Left cardiac atrium (tissue), 4 donors: ENCODE data around the gene MICALL2. TPM values are rescaled to one million over a fixed set of nuclear protein-coding genes. Genes with fewer than 3 reads are reported as not detected.
A peak's percentile ranks its signal among the peaks of the same experiment; 100 is the strongest.

Experiments used
- ATAC-seq, 2 donors: fragments of 200-7000 bp; cut with Tn5 transposase; one replicate each; pipeline ENCODE4 v1.9.1; 2020; ENCODE audit warnings: mild to moderate bottlenecking in 2 of 2, moderate library complexity in 2 of 2
- DNase-seq: peaks from one replicate; pipeline ENCODE4 v3.0.0-alpha.2; 2020
- intact Hi-C, 2 donors: fragments of 100-400 bp; cut with DNase I; formaldehyde crosslinking; loops; one replicate each; pipeline versions ENCODE4 v1.14.1 to v1.15.1; 2022 to 2023
- long read RNA-seq: library from polyadenylated mRNA; unstranded; transcript quantifications from one replicate; pipeline ENCODE4 v2.0.0, GENCODE V29; 2021
- total RNA-seq, 2 donors: library from RNA; stranded (reverse); fragmentation: NEBNext Ultra II Directional; extraction: Animal tissue kit (Norgen Biotek cat#: 25700); gene quantifications; one replicate each; pipeline ENCODE4 v1.2.1, GENCODE V29; 2021
- donor health status: DM: no; HTN: yes; CAD: no.
- donor health status: DM: no; HTN: yes; CAD: no; lungs with severe emphysema.
- donor health status: DM: yes; HTN: yes; CAD: no.
- donor health status: Dilated cardiomyopathy.

The MICALL2 gene
- 10 to 100 TPM in 1 of 2 donors, 1 to 10 TPM in 1; 9.9 to 21.8 TPM for total RNA-seq
- long read RNA-seq, partial matches to known transcripts, result 6 of 15 reads
- long read RNA-seq, other reads (novel, unspliced or antisense), result 7 of 15 reads

DNA sequence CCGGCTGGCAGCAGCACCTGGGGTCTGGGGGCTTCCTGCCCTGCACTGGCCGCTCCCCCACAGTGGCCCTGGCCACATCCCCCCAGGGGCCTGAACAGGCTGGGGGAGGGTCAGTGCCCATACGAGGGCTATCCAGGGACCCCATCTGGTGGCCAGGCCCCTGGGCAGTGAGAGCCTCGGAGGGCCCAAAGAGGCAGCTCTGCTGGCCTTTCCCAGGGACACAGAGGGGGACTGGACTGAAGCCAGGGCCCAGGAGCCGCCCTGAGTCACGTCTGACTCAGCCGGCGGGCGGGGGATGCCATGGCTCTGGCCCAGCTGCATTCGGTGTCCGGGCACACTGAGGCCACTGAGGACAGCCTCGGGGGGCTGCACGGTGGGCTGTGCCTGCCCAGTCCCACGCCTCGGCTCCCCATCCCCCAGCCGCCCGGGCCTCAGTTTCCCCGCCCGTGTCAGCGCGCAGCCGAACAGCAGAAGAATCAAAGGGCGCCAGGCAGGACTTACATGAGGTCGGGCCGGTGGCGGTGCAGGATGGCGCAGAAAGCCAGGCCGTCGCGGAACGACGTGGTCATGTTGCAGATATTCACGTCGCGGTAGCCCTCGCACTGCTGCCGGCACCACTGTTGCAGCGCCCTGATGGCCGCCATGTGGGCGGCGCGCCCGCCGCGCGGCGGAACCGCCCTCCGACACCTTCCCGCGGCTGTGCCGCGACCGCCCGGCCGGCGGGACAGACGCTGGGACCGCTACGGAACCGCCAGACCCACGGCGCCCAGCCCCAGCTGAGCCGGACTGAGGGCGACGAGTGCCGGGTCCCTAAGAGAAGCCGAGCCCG, at the start of gene MICALL2:
MICALL2 (minus strand) TSS at position 788 of the 829 bp plus-strand sequence; CDS start at position 644, 144 bp downstream.
- intact Hi-C loops, result no loop called here
- DNase-seq (peak; percentile 91), ATAC-seq (peak; percentile 19 to 71)

DNA sequence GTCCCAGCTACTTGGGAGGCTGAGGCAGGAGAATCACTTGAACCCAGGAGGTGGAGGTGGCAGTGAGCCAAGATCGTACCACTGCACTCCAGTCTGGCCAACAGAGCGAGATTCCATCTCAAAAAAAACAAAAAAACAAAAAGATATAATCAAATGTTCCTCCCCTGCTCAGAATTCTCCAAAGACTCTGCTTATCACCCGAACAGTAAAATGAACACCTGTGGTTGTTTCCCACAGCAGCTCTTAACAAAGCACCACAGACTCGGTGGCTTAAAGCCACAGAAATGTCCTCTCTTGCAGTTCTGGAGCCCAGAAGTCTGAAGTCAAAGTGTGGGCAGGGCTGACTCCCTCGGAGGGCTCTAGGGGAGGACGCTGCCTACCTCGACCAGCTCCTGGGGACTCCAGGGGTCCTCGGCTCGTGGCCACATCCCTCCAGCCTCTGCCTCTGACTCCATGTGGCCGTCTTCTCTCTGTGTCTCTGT, 49.0 kb upstream of the MICALL2 start:
- no peak for ATAC-seq

DNA sequence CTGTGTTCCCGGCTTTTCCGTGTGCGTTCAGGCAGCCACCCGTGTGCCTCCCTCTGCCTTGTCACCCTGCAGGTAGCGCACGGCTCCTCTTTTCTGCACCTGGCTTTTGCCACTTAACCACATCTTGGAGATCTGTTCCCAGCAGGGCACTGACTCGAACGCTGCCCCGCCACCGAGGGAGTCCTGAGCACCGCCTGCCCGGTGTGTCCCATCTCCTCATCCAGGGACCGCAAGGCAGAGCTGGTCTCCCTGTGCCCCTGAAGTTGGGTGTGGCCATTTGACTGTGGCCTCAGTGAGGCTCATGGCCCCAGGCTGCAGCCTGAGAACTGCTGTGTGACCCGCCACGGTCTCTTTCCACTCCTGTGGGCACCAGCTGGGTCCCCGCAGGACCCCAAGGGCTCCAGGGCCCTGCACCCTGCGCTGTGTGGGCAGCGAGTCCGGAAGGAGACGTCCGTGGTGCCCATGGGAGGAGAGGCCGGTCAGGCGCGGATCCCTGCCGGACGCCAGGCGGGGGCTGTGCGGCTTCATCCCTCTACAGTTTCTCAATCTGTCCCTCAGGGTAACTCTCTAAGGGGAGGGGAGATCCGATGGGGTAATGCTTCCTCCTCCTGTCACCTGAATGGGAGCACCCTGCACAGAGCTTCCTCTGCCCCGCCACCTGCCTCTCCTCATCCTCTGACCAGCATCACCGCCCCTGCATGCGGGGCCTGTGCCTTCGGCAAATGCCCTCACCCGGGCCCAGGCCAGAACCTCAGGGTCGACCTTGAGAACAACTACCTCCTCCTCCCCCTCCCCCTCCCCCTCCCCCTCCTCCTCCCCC, 46.7 kb upstream of the MICALL2 start:
- intact Hi-C loops, result loop anchor here in 1 of 2 donors (10.0 kb wide), 1 partner anchor 49 kb away; the partner anchor contains the start of gene TMEM184A
- DNase-seq (no peak), ATAC-seq (no peak)

More for the DNA sequence above, 49.0 kb upstream of the MICALL2 start:
- intact Hi-C loops, result loop anchor here in 1 of 2 donors (10.0 kb wide), 1 partner anchor 46 kb away; the partner anchor contains the start of gene TMEM184A
- DNase-seq, result no peak

DNA sequence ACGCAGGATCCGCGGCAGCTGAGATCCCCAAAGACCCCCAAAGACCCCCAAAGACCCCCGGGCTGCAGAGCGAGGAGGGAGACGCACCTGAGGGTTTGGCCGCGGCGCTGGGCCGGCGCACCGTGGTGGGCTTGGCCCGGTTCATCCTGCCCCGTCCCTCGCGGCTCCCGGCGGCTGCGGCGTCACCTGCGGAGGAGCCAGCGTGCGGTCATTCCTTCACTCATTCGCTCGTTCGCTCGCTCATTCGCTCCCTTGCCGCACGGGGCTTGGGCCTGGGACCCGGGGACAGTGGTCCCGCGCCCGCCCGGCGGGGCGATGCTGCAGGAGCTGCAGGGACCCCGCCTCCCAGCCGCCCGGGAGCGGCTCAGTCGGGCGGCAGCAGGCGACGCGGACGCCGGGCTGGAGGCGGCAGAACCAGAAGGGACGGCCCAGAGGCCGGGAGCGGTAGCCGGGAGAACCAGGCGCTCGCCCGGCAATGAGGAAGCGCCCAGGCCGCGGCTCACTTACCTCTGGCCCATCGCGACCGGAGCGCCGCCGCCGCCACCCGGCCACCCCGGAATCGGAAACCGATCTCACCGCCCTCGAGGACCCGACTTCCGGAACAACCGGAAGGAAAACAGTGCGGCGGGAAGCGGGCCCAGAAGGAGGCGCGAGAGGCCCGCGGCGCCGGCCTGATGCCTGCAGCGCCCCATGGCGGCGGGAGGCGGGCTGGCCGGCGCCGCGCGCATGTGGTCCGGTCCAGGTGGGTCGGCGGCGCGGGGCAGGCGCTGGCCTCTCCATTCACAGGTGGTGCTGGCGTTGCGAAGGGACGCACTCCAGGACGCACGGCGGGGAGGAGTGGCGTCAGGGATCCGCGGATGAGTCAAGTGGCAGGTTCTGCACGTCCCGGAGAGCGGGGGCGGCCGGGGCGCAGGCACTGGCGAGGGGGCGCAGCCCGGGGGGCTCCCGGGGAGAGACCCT, 44.8 kb upstream of the MICALL2 start, which contains the start of gene INTS1:
INTS1 (minus strand) TSS at position 574 of the 960 bp plus-strand sequence; CDS start at position 145, 429 bp downstream.
- DNase-seq (peak; percentile 93), ATAC-seq (peak; percentile 92 to 94)
- intact Hi-C loops, result loop anchor here (5.0 to 10.0 kb wide), 2 partner anchors 51 to 53 kb away; partner anchors contain the start of gene TMEM184A (in 2 of the 2)

DNA sequence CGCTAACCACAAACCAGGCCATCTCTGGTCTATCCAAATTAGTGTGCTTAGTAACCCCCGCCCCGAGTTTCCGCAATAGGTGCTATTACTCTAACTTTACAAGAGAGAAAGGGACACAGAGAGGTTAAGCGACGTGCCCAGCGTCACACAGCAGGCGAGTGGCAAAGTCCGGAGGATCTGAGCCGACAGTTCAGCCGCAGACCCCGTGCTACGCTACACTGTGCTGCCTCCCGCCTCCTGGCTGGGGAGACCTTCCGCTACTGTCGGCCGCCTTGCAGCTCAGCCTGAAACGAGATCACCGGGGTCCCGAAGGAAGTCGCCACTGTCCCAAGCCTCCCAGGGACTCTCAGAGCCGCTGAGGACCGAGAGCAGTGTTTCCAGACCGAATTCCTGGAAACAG, 44.1 kb upstream of the MICALL2 start:
- DNase-seq (no peak), ATAC-seq (no peak)
- intact Hi-C loops, result loop anchor here (5.0 to 10.0 kb wide), 2 partner anchors 51 to 54 kb away; partner anchors contain the start of gene TMEM184A (in 2 of the 2)

DNA sequence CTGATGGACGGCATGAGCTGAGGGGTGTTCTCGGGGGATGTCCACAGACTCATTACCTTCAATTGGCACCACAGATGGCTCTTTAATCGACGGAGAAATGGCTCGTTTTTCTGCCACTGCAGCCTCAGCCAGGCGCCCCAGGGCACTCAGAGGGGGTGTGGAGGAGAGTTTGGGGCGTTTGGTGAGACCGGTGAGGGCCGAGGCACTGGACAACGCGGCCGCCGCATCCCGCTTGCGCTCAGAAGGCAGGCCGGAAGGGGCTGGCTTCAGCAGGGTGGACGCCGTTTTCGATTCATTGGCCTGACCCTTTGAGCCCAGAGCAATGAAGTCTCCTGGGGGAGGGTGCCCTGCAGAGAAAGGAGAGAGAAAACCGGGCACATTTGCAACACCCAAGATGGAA, 43.6 kb upstream of the MICALL2 start:
- no peak for ATAC-seq
- no peak for DNase-seq
- intact Hi-C loops, result loop anchor here (5.0 to 10.0 kb wide), 2 partner anchors 52 to 54 kb away; partner anchors contain the start of gene TMEM184A (in 2 of the 2)

DNA sequence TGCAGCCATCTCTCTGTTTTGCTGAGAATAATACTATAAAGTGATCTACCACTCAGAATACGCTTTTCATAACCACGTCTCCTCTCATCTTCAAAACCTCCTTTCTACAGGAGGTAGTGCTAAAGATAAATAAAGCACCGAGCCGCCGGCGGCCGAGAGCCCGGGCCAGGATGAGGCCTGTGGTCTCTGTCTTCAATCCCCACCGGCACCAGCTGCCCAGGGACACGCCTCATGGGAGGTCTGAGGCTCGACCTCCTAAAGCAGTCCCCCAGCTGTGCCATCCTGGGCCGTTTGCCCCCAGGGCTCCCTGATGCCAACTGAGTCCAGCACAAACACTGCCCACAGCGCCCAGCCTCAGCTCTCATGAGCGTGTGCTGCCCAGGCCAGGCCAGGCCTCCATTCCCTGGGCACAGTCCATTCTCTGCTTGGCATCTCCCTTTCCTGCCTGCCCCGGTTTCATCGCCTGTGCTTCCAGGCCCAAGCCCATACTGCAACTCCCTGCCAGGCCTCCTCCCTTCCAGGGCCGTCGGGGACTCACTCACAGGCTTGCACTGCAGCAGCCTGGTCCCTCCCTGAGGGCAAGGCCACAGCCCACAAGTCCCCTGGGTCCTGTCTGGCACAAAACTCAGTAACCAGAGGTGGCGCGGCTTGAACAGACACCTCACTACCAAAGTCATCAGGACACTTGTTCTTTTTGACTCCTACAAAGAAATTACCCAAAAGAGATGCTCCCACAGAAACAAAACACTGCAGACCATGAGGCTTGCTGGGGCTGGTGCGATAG, 42.4 kb upstream of the MICALL2 start:
- no peak for DNase-seq
- no peak for ATAC-seq
- intact Hi-C loops, result loop anchor here (5.0 to 10.0 kb wide), 2 partner anchors 53 to 56 kb away; partner anchors contain the start of gene TMEM184A (in 2 of the 2)

DNA sequence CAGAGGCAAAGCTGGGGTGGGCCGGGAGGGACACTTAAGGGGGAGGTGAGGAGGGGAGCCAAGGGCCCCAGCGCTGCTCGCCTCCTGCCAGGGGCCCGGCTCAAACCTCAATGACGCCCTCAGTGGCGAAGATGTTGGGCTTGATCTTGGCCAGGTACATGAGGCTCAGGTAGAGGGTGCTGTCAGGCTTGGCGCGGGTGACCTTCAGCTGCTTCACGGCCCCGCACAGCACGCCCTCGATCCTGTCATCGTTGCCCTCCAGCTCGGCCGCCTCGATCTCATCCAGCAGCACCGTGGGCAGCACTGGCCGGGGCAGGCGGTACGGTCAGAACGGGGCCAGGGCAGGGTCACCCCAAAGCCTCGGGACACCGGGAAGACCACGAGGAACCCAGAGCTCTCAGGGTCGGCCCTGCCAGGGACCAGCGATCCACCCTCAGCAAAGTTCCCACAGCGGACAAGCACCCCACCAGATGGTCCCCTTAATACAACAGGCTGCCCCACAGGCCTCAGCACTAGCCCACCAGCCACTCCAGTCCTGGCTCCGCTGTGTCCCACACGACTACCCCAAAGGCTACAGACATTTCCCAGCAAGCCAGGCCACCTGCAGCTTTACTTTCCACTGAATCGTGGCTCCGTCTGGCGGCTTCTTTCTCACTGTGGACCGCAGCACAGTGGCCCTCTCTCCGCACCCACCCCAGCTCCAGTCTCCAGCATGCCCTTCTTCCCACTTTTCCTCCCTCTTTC, 41.0 kb upstream of the MICALL2 start:
- DNase-seq, result no peak
- no peak for ATAC-seq
- intact Hi-C loops, result loop anchor here (5.0 to 10.0 kb wide), 2 partner anchors 55 to 57 kb away; partner anchors contain the start of gene TMEM184A (in 2 of the 2)

DNA sequence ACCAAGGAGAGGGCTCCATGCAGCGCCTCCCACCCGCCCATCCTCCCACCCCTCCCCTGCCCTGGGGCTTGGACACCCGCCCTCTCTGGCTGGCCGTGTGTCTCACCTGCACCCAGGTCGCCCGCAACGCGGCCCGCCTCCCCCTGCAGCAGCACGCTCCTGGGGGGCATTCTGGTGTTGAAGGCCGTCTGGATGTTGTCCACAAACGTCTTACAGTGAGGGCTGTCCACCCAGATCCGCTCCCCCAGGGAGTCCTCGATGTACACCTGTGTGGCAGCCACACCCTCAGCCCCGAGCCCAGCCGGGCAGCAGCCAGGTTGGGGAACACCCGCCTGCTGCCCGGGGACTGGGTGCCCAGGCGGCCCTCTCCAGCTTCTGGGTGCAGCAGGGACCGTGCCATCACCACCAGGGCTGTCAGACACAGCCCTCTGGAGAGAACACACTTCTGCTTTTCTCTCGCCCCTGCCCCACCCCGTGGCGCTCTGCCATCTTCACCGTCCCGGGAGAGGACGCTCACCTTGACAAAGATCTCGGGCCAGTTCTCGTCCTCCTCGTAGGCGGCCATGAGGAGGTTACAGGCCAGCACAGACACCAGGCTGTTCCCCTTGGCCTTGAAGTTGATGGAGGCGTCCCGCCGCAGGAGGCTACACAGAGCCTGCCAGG, 40.2 kb upstream of the MICALL2 start:
- ATAC-seq (no peak), DNase-seq (no peak)
- intact Hi-C loops, result loop anchor here (5.0 to 10.0 kb wide), 2 partner anchors 55 to 58 kb away; partner anchors contain the start of gene TMEM184A (in 2 of the 2)

DNA sequence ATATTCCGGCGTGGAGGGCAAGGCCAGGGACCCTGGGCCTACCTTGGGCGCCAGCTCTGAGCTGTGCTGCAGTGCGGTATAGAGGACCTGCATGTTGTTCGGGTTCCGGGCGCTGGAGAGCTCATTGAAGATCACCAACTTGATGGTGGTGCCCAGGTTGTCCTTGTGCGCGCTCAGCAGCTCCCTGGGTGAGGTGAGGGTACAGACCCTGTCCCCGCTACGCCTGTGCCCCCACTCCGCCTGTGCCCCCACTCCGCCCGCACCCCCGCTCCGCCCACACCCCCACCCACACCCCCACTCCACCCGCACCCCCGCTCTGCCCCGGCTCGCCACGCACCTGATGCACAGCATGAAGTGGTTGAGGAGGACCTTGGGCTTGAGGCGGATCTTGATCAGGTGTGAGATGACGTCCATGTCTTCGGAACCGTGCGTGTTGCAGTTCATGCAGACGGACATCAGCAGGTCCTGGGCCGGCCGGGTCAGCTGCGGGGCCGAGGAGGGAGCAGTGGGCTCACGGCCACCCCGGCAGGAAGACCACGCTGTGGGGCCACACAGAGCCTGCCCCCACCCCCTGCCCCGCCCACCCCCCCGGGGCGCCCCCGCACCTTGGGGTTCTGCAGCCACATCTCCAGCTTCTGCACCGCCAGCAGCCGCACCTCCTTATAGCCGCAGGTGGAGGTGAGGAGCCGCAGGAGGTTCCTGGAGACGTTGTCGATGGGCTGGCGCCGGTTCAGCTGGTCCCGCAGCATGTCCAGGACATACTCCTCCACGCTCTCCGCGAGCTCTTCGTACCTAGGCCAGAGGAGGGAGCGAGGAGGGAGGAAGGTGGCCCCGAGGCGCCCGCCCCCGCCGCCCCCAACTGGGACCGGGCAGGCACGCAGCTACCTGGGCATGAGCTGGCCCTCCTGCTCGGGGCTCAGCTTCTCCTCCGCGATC, 39.4 kb upstream of the MICALL2 start:
- intact Hi-C loops, result no loop called here
- DNase-seq (no peak), ATAC-seq (no peak)

DNA sequence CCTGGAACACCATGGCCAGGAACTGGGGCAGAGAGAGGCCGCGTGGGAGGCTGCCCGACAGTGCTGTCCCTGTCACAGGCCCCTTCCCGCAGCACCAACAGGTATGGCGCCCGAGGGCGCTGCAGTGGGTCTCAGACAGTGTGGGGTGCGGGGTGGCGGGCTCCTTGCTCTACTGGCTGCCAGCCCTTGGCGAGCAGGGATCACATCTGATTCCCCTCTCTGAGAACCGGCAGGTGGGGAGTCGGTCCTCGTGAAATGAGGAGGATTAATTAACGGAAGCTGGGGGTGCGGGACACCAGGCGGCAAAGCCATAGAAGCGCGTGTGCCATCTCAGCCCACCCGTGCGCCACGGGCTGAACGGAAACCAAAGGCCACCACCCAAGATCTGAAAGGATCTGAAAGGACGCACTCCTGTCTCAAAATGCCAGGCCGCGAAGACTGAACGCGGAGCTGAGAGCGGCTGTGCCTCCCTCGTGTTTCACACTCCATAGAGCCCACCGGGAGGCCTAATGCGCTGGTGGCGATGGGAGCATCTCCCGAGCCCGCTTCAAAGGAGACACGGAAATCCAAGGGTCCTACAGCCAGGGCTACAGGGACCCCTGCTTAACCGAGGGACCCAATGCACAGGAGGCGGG, 38.1 kb upstream of the MICALL2 start:
- DNase-seq (no peak), ATAC-seq (no peak)
- intact Hi-C loops, result no loop called here

DNA sequence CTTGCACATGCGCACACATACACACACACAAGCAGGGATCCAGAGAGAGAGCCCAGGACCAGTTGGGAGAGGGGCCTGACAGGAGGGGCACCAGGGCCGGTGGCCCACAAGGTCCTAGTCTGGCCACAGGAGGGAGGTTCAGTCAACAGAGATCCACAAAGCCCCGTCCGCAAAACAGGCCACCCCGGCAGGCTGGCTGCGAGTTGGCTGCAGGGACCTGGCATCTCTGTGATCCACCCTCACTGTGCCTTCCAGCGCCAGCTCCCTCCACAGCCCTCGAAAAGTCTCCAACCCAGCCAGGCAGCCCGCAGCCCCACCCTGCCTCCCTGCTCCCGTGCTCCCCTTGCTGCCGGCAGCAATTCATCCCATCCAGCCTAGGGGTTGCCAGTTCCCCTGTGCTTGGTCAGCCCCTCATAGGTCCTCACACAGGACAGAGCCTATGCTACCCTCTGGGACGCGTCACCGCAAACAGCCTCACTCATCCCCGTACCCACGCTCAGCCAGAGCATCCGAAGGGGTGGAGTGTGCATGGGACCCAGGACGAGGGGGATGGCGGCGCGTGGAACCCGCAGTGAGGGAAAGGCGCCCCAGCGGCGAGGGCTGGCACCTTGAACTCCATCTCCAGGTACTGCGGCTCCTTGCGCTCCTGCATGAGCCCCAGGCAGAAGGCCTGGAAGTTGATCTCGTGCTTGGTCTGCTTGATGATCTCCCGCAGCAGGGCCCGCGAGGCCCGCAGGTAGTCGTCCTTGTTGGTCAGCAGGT, 37.4 kb upstream of the MICALL2 start:
- no peak for DNase-seq
- no peak for ATAC-seq
- intact Hi-C loops, result no loop called here

DNA sequence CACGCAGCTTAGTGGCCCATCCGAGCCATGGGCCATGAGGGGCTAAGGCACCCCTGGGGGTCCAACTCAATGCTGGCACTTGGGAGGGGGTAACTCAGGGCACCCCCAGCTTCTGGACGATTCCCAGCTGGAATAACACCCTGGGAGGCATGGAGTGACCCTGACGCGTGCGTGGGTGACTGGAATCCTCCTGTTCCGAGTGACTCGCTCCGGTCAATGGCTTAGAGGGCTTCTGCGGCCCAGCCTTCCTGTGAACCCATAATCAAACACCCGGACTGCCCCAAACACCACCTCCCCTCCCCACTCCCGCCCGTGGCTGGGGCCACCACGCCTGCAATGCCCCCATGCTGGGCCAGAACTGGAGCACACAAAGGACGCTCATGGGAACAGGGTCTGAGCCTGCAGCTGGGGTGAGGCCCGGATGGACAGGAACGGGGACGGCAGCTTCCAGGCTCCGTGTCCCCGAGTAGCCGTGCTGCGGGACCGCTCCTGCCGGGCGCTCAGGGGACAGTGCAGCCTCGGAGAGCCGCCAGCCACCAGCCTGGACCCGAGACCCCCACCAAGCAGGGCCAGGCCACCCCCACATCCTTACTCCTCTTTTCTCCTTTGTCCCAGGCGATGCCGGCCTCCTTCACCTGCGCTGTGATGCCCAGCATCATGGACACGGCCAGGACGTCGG, 36.4 kb upstream of the MICALL2 start:
- DNase-seq (no peak), ATAC-seq (no peak)
- intact Hi-C loops, result no loop called here
